GM19438 (cell line): Measurements from ENCODE around the gene TEC.

Source experiments
- ATAC-seq: cut with Tn5 transposase; IDR thresholded peaks from one replicate; pipeline ENCODE4 v1.9.1; 2021; ENCODE audit warnings: low read depth; ENCODE audit not compliant: unreplicated experiment

The TEC gene

GRCh38 chr4:48100256-48100655 lies 169.4 kb downstream of the TEC start:
- ATAC-seq = no peak

GRCh38 chr4:48095441-48095840 lies 174.2 kb downstream of the TEC start:
- ATAC-seq = no peak

GRCh38 chr4:48093991-48094416 lies 175.6 kb downstream of the TEC start:
- no peak for ATAC-seq

GRCh38 chr4:48090621-48091020 lies 179.0 kb downstream of the TEC start:
- ATAC-seq = no peak

- ATAC-seq = no peak
Measured at GRCh38 chr4:48085821-48086589, 183.6 kb downstream of the TEC start.
